NT2/D1 (cell line): Measurements from ENCODE around the gene UBL3.

Experiments used
- YY1 ChIP-seq: IDR thresholded peaks from 2 replicates; pipeline ENCODE4 v1.6.1; 2011; ENCODE audit not compliant: insufficient read length, insufficient read depth
- ZNF274 ChIP-seq: IDR thresholded peaks from 2 replicates; pipeline ENCODE4 v1.6.1; 2011; ENCODE audit warnings: mild to moderate bottlenecking, low read depth, low read length

- TF ChIP-seq ZNF274 (no peak), YY1 (no peak)
Measured at GRCh38 chr13:29887686-29888085, 37.3 kb upstream of the UBL3 start.
